HG03432 (cell line): ENCODE measurements around the gene ODC1.
A peak's percentile ranks its signal among the peaks of the same experiment; 100 is the strongest.

ENCODE experiments used
- ATAC-seq: cut with Tn5 transposase; IDR thresholded peaks from one replicate; pipeline ENCODE4 v1.9.1; 2021; ENCODE audit warnings: mild to moderate bottlenecking, moderate library complexity; ENCODE audit not compliant: unreplicated experiment

The ODC1 gene

GRCh38 chr2:10402653-10403215, 45.4 kb downstream of the ODC1 start:
- no peak for ATAC-seq

- ATAC-seq: no peak
Observed at GRCh38 chr2:10402062-10402585, 46.0 kb downstream of the ODC1 start.

GRCh38 chr2:10400978-10401951, 46.9 kb downstream of the ODC1 start:
- no peak for ATAC-seq

- peak; percentile 75 for ATAC-seq
Observed at GRCh38 chr2:10400568-10400977, 47.6 kb downstream of the ODC1 start.

GRCh38 chr2:10400002-10400401, 48.1 kb downstream of the ODC1 start:
- no peak for ATAC-seq

- no peak for ATAC-seq
Observed at GRCh38 chr2:10399358-10399757, 48.8 kb downstream of the ODC1 start.

- no peak for ATAC-seq
Observed at GRCh38 chr2:10398496-10398895, 49.6 kb downstream of the ODC1 start.

GRCh38 chr2:10397878-10398277, 50.2 kb downstream of the ODC1 start:
- ATAC-seq: no peak

- ATAC-seq: no peak
Observed at GRCh38 chr2:10397297-10397875, 50.7 kb downstream of the ODC1 start.

- no peak for ATAC-seq
Observed at GRCh38 chr2:10396464-10396863, 51.7 kb downstream of the ODC1 start.

- ATAC-seq: no peak
Observed at GRCh38 chr2:10395893-10396292, 52.2 kb downstream of the ODC1 start.

GRCh38 chr2:10393640-10393982, 54.5 kb downstream of the ODC1 start:
- ATAC-seq: no peak

GRCh38 chr2:10392951-10393639, 55.0 kb downstream of the ODC1 start:
- no peak for ATAC-seq

GRCh38 chr2:10392548-10392947, 55.6 kb downstream of the ODC1 start:
- ATAC-seq: no peak

GRCh38 chr2:10392100-10392499, 56.0 kb downstream of the ODC1 start:
- no peak for ATAC-seq

GRCh38 chr2:10390369-10390801, 57.7 kb downstream of the ODC1 start:
- no peak for ATAC-seq
